C4-2B (cell line): Measurements from ENCODE around the gene RIPOR3.

Source experiments
- ZFX ChIP-seq: fragments of 450-650 bp; IDR thresholded peaks from 2 replicates; pipeline ENCODE4 v1.6.1; 2017
- TF ChIP-seq, protein P1 (sequence below): fragments of 450-650 bp; conservative IDR thresholded peaks from 2 replicates; pipeline ENCODE4 v1.5.1; 2017; ENCODE audit warnings: mild to moderate bottlenecking

DNA sequence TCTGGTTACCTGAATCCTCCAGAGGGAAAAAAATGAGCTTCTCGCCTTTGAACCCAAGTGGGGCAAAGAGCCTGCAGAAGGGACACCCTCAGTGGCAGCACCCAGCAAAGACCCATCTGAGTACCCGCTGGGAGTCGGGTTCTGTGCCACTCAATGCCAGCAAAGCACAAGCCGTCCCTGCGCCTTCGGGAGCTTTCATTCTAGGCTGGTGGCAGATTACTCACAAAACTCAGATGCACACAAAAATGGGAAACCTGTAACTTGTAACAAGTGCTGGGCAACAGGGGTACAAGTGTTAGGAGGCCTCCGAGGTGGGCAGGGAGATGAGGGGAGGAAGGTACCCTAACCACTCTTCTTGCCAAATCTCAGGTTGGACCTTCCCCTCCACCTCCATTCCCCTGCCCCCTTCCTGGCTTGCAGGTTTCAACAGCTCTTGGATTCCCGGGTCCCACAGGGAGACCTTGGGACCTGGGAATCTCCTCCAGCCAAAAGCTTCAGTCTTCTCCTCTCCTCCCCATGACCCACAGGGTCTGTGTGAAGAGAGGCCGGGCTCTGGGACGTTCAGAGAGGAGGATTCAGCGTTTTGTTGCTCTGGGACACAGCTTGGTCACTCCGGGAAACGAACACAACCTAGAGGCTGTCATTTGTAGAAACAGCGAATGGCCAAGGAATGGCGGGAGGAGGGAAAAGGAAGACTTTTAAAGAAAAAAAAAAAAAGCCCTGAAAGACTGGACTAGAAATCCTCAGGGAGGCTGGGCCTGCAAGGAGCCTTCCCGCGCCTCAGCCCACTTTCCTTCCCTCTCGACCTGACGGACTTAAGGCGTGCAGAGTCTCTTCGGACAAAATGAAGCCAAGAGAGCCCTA lies 38.8 kb upstream of the RIPOR3 start:
- TF ChIP-seq, protein P1, sequence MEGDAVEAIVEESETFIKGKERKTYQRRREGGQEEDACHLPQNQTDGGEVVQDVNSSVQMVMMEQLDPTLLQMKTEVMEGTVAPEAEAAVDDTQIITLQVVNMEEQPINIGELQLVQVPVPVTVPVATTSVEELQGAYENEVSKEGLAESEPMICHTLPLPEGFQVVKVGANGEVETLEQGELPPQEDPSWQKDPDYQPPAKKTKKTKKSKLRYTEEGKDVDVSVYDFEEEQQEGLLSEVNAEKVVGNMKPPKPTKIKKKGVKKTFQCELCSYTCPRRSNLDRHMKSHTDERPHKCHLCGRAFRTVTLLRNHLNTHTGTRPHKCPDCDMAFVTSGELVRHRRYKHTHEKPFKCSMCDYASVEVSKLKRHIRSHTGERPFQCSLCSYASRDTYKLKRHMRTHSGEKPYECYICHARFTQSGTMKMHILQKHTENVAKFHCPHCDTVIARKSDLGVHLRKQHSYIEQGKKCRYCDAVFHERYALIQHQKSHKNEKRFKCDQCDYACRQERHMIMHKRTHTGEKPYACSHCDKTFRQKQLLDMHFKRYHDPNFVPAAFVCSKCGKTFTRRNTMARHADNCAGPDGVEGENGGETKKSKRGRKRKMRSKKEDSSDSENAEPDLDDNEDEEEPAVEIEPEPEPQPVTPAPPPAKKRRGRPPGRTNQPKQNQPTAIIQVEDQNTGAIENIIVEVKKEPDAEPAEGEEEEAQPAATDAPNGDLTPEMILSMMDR: no peak
- TF ChIP-seq ZFX: no peak
